KOPT-K1 (cell line): Measurements from ENCODE around the gene ADGRL1.
"Not testable (repeated sequence)": the region's sequence is repeated elsewhere in the genome, so short reads cannot be mapped to it uniquely, and the experiment has no call there.

Experiments
- H3K27ac ChIP-seq: fragments of 200-600 bp; sonication (generic); 2 replicates; pipeline ENCODE4 v1.5.1; 2016; ENCODE audit warnings: antibody characterized with exemption, mild to moderate bottlenecking, low read depth, low read length; ENCODE audit not compliant: poor library complexity, severe bottlenecking
- H3K36me3 ChIP-seq: fragments of 200-600 bp; sonication (generic); 2 replicates; pipeline ENCODE4 v1.5.1; 2017; ENCODE audit warnings: antibody characterized with exemption, mild to moderate bottlenecking, low read length, moderate library complexity; ENCODE audit not compliant: insufficient read depth
- H3K9me3 ChIP-seq: fragments of 200-600 bp; sonication (generic); 2 replicates; pipeline ENCODE4 v1.5.1; 2017; ENCODE audit warnings: antibody characterized with exemption, low read length, mild to moderate bottlenecking; ENCODE audit not compliant: insufficient read depth, poor library complexity, severe bottlenecking

The ADGRL1 gene

GRCh38 chr19:14237014-14237941 is 31.3 kb upstream of the ADGRL1 start:
- H3K36me3 ChIP-seq: no peaks in the 10 kb centered on the region
- H3K9me3 ChIP-seq: no peaks in the 10 kb centered on the region
- no peak overlapping the region for H3K27ac ChIP-seq

- not testable (repeated sequence) for H3K27ac ChIP-seq, H3K9me3 ChIP-seq, H3K36me3 ChIP-seq
Observed at GRCh38 chr19:14232945-14233344, 27.0 kb upstream of the ADGRL1 start.

- H3K36me3 ChIP-seq, H3K27ac ChIP-seq, H3K9me3 ChIP-seq: not testable (repeated sequence)
Observed at GRCh38 chr19:14228446-14229071, 22.6 kb upstream of the ADGRL1 start.

GRCh38 chr19:14226498-14226897 is 20.5 kb upstream of the ADGRL1 start:
- H3K36me3 ChIP-seq, H3K9me3 ChIP-seq, H3K27ac ChIP-seq: not testable (repeated sequence)

GRCh38 chr19:14222886-14223285 is 16.9 kb upstream of the ADGRL1 start:
- Histone ChIP-seq H3K9me3 (no peaks in the 10 kb centered on the region), H3K36me3 (no peaks in the 10 kb centered on the region), H3K27ac (no peak overlapping the region)

- H3K9me3 ChIP-seq, H3K27ac ChIP-seq: not testable (repeated sequence)
Observed at GRCh38 chr19:14221345-14221744, 15.4 kb upstream of the ADGRL1 start.

GRCh38 chr19:14218620-14219330 is 12.8 kb upstream of the ADGRL1 start:
- Histone ChIP-seq H3K9me3 (no peaks in the 10 kb centered on the region), H3K27ac (no peak overlapping the region), H3K36me3 (no peaks in the 10 kb centered on the region)

More at GRCh38 chr19:14221345-14221744, 15.4 kb upstream of the ADGRL1 start:
- H3K36me3 ChIP-seq: not testable (repeated sequence)

GRCh38 chr19:14217886-14218285 is 11.9 kb upstream of the ADGRL1 start:
- H3K27ac ChIP-seq, H3K9me3 ChIP-seq, H3K36me3 ChIP-seq: not testable (repeated sequence)

- no peaks in the 10 kb centered on the region for H3K9me3 ChIP-seq
- no peaks in the 10 kb centered on the region for H3K36me3 ChIP-seq
- no peak overlapping the region for H3K27ac ChIP-seq
Observed at GRCh38 chr19:14214580-14214979, 8.6 kb upstream of the ADGRL1 start.

- H3K27ac ChIP-seq, H3K9me3 ChIP-seq, H3K36me3 ChIP-seq: not testable (repeated sequence)
Observed at GRCh38 chr19:14210182-14210581, 4.2 kb upstream of the ADGRL1 start.

- H3K9me3 ChIP-seq, H3K27ac ChIP-seq, H3K36me3 ChIP-seq: not testable (repeated sequence)
Observed at GRCh38 chr19:14209401-14209800, 3.4 kb upstream of the ADGRL1 start.

- H3K27ac ChIP-seq, H3K36me3 ChIP-seq, H3K9me3 ChIP-seq: not testable (repeated sequence)
Observed at GRCh38 chr19:14208496-14208895, 2.5 kb upstream of the ADGRL1 start.

- not testable (repeated sequence) for H3K36me3 ChIP-seq, H3K27ac ChIP-seq, H3K9me3 ChIP-seq
Observed at GRCh38 chr19:14207796-14208195, 1.8 kb upstream of the ADGRL1 start.

- peak overlapping the region; percentile 67 for H3K27ac ChIP-seq
- H3K36me3 ChIP-seq, H3K9me3 ChIP-seq: not testable (repeated sequence)
Observed at GRCh38 chr19:14206737-14207726, 1.1 kb upstream of the ADGRL1 start.
